Activated CD8-positive, alpha-beta memory T cell treated with anti-CD3 and anti-CD28 coated beads, Interleukin-2, amount 50 U/mL, for 1 hour (primary cell): ENCODE data around the gene GCSAM.
"Not testable (repeated sequence)": the region's sequence is repeated elsewhere in the genome, so short reads cannot be mapped to it uniquely, and the experiment has no call there.

Source experiments
- DNase-seq: peaks from one replicate; pipeline ENCODE4 v3.0.0-alpha.2; 2020; ENCODE audit errors: extremely low read depth

Gene GCSAM

GRCh38 chr3:112074006-112074405 lies 59.0 kb downstream of the GCSAM start:
- DNase-seq, result no peak

GRCh38 chr3:112072387-112073060 lies 60.5 kb downstream of the GCSAM start:
- DNase-seq, result not testable (repeated sequence)
